Endodermal cell (in vitro differentiated cells): ENCODE data around the gene LCN15. TPM values are rescaled to one million over a fixed set of nuclear protein-coding genes. Genes with fewer than 3 reads are reported as not detected.

ENCODE experiments used
- DNase-seq: peaks from one replicate; pipeline ENCODE4 v3.0.0-alpha.2; 2017
- H3K27ac ChIP-seq: 2 replicates; pipeline ENCODE4 v1.5.1; 2013; ENCODE audit warnings: mild to moderate bottlenecking, low read depth, low read length, moderate library complexity
- H3K27me3 ChIP-seq: 2 replicates; pipeline ENCODE4 v1.6.1; 2013; ENCODE audit warnings: mild to moderate bottlenecking, low read length, moderate library complexity; ENCODE audit not compliant: insufficient read depth, control insufficient read depth, poor library complexity, severe bottlenecking
- H3K36me3 ChIP-seq: 2 replicates; pipeline ENCODE4 v1.7.0; 2013; ENCODE audit warnings: mild to moderate bottlenecking, low read length, moderate library complexity; ENCODE audit not compliant: control insufficient read depth, insufficient read depth
- H3K4me1 ChIP-seq: one replicate; pipeline ENCODE4 v1.7.0; 2013; ENCODE audit warnings: low read length; ENCODE audit not compliant: control insufficient read depth, insufficient read depth
- H3K4me3 ChIP-seq: 2 replicates; pipeline ENCODE4 v1.5.1; 2013; ENCODE audit warnings: mild to moderate bottlenecking, low read length, moderate library complexity
- H3K9ac ChIP-seq: 2 replicates; pipeline ENCODE4 v1.6.1; 2013; ENCODE audit warnings: mild to moderate bottlenecking, low read length, moderate library complexity; ENCODE audit not compliant: poor library complexity, severe bottlenecking; ENCODE audit errors: extremely low read depth
- H3K9me3 ChIP-seq: 2 replicates; pipeline ENCODE4 v1.6.1; 2013; ENCODE audit warnings: mild to moderate bottlenecking, low read length, moderate library complexity; ENCODE audit not compliant: control insufficient read depth
- H3K27ac Mint-ChIP-seq: 2 replicates; pipeline ENCODE4 v1.8.0; 2020; ENCODE audit warnings: mixed read lengths
- H3K27me3 Mint-ChIP-seq: 2 replicates; pipeline ENCODE4 v1.8.0; 2021; ENCODE audit warnings: mild to moderate bottlenecking, mixed read lengths; ENCODE audit not compliant: insufficient read depth
- H3K36me3 Mint-ChIP-seq: 2 replicates; pipeline ENCODE4 v1.8.0; 2020; ENCODE audit warnings: low read depth, mixed read lengths
- H3K4me1 Mint-ChIP-seq: 2 replicates; pipeline ENCODE4 v1.8.0; 2020; ENCODE audit warnings: mixed read lengths
- H3K4me3 Mint-ChIP-seq: 2 replicates; pipeline ENCODE4 v1.8.0; 2020; ENCODE audit warnings: mild to moderate bottlenecking, moderate library complexity, mixed read lengths
- H3K9me3 Mint-ChIP-seq: 2 replicates; pipeline ENCODE4 v1.8.0; 2020; ENCODE audit warnings: mild to moderate bottlenecking, mixed read lengths
- WGBS, 2 experiments: methylation state at CpG; one replicate each; pipeline versions ENCODE4 v1.1.5 to v1.1.7; 2013; ENCODE audit warnings: missing lambda C conversion rate in 2 of 2, mixed read lengths in 1 of 2; ENCODE audit not compliant: insufficient coverage in 1 of 2, insufficient read length in 1 of 2; 5-methylcytosine and 5-hydroxymethylcytosine counted together
- microRNA-seq: library from miRNA; unstranded; fragments of <30 nt; microRNA quantifications from one replicate; pipeline ENCODE4 v1.2.0, GENCODE V29; 2020; ENCODE audit warnings: borderline microRNAs expressed
- total RNA-seq, 2 donors: library from RNA; stranded (reverse); fragmentation: NEBNext Ultra II Directional in 1 of 2; extraction: Animal tissue kit (Norgen Biotek cat#: 25700) in 1 of 2; gene quantifications; 2 replicates in 1 of 2; 3 replicates in 1 of 2; pipeline ENCODE4 v1.2.1, GENCODE V29; 2021
- TF ChIP-seq, protein P1 (sequence below): fragments of 200-600 bp; sonication (generic); conservative IDR thresholded peaks from 2 replicates; pipeline ENCODE4 v1.5.0; 2021; ENCODE audit warnings: antibody characterized with exemption, mild to moderate bottlenecking

LCN15 gene
- total RNA-seq, 2 donors from 2014 or later = 0.51 to 1.2 TPM

DNA sequence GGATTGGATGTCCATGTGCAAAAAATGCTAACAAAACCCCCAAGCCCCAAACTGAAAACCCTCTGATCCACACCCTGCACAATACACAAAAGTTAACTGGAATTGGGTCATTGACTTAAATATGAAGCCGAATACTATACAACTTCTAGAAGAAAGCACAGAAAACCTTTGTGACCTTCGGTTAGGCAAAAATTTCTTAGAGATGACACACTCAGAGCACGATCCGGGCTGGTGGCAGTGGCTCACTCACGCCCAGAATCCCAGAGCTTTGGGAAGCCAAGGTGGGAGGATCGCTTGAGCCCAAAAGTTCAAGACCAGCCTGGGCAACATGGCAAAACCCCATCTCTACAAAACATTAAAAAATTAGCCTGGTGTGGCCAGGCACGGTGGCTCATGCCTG, 53.8 kb downstream of the LCN15 start:
- no peaks in the 10 kb centered on the region for H3K9me3 ChIP-seq
- no peaks in the 10 kb centered on the region for H3K36me3 ChIP-seq
- WGBS, 2 experiments = 87 to 91% methylated on average over 6 to 7 of the region's 7 CpGs
- Mint-ChIP-seq H3K9me3 (no peaks in the 10 kb centered on the region), H3K27me3 (peaks cover 12% of the 10 kb centered on the region), H3K4me1 (peaks cover 2% of the 10 kb centered on the region), H3K27ac (no peak overlapping the region), H3K36me3 (no peaks in the 10 kb centered on the region), H3K4me3 (peak overlapping the region; percentile 55)
- H3K27ac ChIP-seq = no peak overlapping the region
- no peak overlapping the region for H3K4me3 ChIP-seq
- H3K27me3 ChIP-seq = peaks cover 17% of the 10 kb centered on the region
- no peak for DNase-seq
- TF ChIP-seq, protein P1, sequence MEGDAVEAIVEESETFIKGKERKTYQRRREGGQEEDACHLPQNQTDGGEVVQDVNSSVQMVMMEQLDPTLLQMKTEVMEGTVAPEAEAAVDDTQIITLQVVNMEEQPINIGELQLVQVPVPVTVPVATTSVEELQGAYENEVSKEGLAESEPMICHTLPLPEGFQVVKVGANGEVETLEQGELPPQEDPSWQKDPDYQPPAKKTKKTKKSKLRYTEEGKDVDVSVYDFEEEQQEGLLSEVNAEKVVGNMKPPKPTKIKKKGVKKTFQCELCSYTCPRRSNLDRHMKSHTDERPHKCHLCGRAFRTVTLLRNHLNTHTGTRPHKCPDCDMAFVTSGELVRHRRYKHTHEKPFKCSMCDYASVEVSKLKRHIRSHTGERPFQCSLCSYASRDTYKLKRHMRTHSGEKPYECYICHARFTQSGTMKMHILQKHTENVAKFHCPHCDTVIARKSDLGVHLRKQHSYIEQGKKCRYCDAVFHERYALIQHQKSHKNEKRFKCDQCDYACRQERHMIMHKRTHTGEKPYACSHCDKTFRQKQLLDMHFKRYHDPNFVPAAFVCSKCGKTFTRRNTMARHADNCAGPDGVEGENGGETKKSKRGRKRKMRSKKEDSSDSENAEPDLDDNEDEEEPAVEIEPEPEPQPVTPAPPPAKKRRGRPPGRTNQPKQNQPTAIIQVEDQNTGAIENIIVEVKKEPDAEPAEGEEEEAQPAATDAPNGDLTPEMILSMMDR = no peak
- no peaks in the 10 kb centered on the region for H3K4me1 ChIP-seq
- no peak overlapping the region for H3K9ac ChIP-seq

Small RNA genes within 50 kb of the gene (microRNA-seq; reads per million reads assigned to microRNA genes)
- not detected for gene MIR6722

Other genes with a start within 250 kb of the LCN15 start
- gene NOTCH1, start 218.5 kb downstream of the LCN15 start, total RNA-seq = 10 to 100 TPM; 23.4 to 24.2 TPM
- 10 to 100 TPM; 31.5 to 34.0 TPM for gene EGFL7, start 101.6 kb downstream of the LCN15 start, total RNA-seq
- 10 to 100 TPM; 33.4 to 39.8 TPM for gene AGPAT2, start 77.1 kb downstream of the LCN15 start, total RNA-seq
- gene DIPK1B, start 51.9 kb downstream of the LCN15 start, total RNA-seq = 10 to 100 TPM; 35.1 to 45.4 TPM
- gene LCN10, start 21.6 kb downstream of the LCN15 start, total RNA-seq = 1 to 10 TPM in 1 of 2 donors, under 1 TPM in 1; 0.91 to 1.1 TPM
- not detected for gene LCN6, start 16.0 kb downstream of the LCN15 start, total RNA-seq
- not detected for gene LCN8, start 6.3 kb downstream of the LCN15 start, total RNA-seq
- 100 to 1,000 TPM; 215 to 339 TPM for gene TMEM141, start 26.8 kb upstream of the LCN15 start, total RNA-seq
- 10 to 100 TPM; 10.9 to 13.4 TPM for gene CCDC183, start 31.8 kb upstream of the LCN15 start, total RNA-seq
- gene RABL6, start 43.4 kb upstream of the LCN15 start, total RNA-seq = 100 to 1,000 TPM; 159 to 206 TPM
- 1 to 10 TPM; 1.4 to 3.5 TPM for gene AJM1, start 78.0 kb upstream of the LCN15 start, total RNA-seq
- 100 to 1,000 TPM; 107 to 122 TPM for gene PHPT1, start 84.9 kb upstream of the LCN15 start, total RNA-seq
- gene MAMDC4, start 87.8 kb upstream of the LCN15 start, total RNA-seq = 10 to 100 TPM in 1 of 2 donors, 1 to 10 TPM in 1; 6.8 to 15.4 TPM
- 100 to 1,000 TPM; 326 to 339 TPM for gene EDF1, start 101.8 kb upstream of the LCN15 start, total RNA-seq
- 10 to 100 TPM; 45.9 to 55.1 TPM for gene TRAF2, start 122.0 kb upstream of the LCN15 start, total RNA-seq
- gene FBXW5, start 180.2 kb upstream of the LCN15 start, total RNA-seq = 10 to 100 TPM; 64.2 to 76.5 TPM
- gene C8G, start 180.7 kb upstream of the LCN15 start, total RNA-seq = 1 to 10 TPM; 1.2 to 1.6 TPM
- gene LCN12, start 187.8 kb upstream of the LCN15 start, total RNA-seq = 1 to 10 TPM; 2.1 to 4.4 TPM
- 10 to 100 TPM; 13.8 to 22.1 TPM for gene PTGDS, start 213.0 kb upstream of the LCN15 start, total RNA-seq
- 1 to 10 TPM; 1.4 to 2.2 TPM for gene LCNL1, start 218.5 kb upstream of the LCN15 start, total RNA-seq
- gene PAXX, start 227.9 kb upstream of the LCN15 start, total RNA-seq = 10 to 100 TPM; 58.3 to 66.7 TPM
- gene CLIC3, start 232.1 kb upstream of the LCN15 start, total RNA-seq = under 1 TPM in 1 of 2 donors, not detected in 1; 0.46 TPM